HepG2 (cell line): ENCODE data around the gene DYDC2. TPM values are rescaled to one million over a fixed set of nuclear protein-coding genes. Genes with fewer than 3 reads are reported as not detected.
A peak's percentile ranks its signal among the peaks of the same experiment; 100 is the strongest.

ENCODE experiments used
- RAD21 ChIP-seq: fragments of 450-650 bp; formaldehyde crosslinking; IDR thresholded peaks from 2 replicates; pipeline ENCODE4 v1.5.0; 2020; ENCODE audit warnings: mild to moderate bottlenecking
- SETDB1 ChIP-seq: sonication (generic); formaldehyde crosslinking; IDR thresholded peaks from 2 replicates; pipeline ENCODE4 v1.5.1; 2020; ENCODE audit warnings: missing genetic modification reagents, mild to moderate bottlenecking, borderline replicate concordance
- SNAPC2 ChIP-seq: sonication (generic); formaldehyde crosslinking; IDR thresholded peaks from 2 replicates; pipeline ENCODE4 v1.8.1; 2022; ENCODE audit warnings: mild to moderate bottlenecking, missing genetic modification reagents
- SOX13 ChIP-seq, 3 experiments: fragments of 450-650 bp in 1 of 3; sonication (generic) in 1 of 3; formaldehyde crosslinking in 1 of 3; IDR thresholded peaks in 2 of 3; conservative IDR thresholded peaks in 1 of 3; 2 replicates each; pipeline versions ENCODE4 v1.5.0 to v1.6.1; 2016 to 2020; ENCODE audit warnings: antibody characterized with exemption in 1 of 3, mild to moderate bottlenecking in 1 of 3, missing compliant biosample characterization in 1 of 3, missing genetic modification reagents in 1 of 3, moderate library complexity in 1 of 3
- ZFP36 ChIP-seq: fragments of 150-350 bp; IDR thresholded peaks from 2 replicates; pipeline ENCODE4 v1.6.1; 2018; ENCODE audit warnings: borderline replicate concordance, low read length, low read depth; ENCODE audit not compliant: partially characterized antibody
- ZNF224 ChIP-seq: sonication (generic); formaldehyde crosslinking; IDR thresholded peaks from 2 replicates; pipeline ENCODE4 v1.5.0; 2020; ENCODE audit warnings: mild to moderate bottlenecking, missing genetic modification reagents
- ZNF501 ChIP-seq: sonication (generic); formaldehyde crosslinking; IDR thresholded peaks from 2 replicates; pipeline ENCODE4 v1.5.1; 2020; ENCODE audit warnings: mild to moderate bottlenecking, moderate library complexity, missing genetic modification reagents
- ZNF557 ChIP-seq: sonication (generic); formaldehyde crosslinking; IDR thresholded peaks from 2 replicates; pipeline ENCODE4 v1.4.0; 2020; ENCODE audit warnings: missing genetic modification reagents
- polyA plus RNA-seq, 8 experiments: library from polyadenylated mRNA; depleted of rRNA in 3 of 8; stranded (reverse) in 7 of 8; unstranded in 1 of 8; fragments of >200 nt; fragmentation: Illumina TruSeq in 4 of 8; extraction: Trizol in 4 of 8; gene quantifications; 2 replicates each; pipeline versions ENCODE4 v1.2.1 to v1.2.3, GENCODE V29; 2011 to 2016; ENCODE audit warnings: low read depth in 4 of 8, missing spikeins in 1 of 8, mixed read lengths in 1 of 8; ENCODE audit not compliant: insufficient read depth in 1 of 8
- total RNA-seq, 5 experiments: library from RNA; depleted of rRNA; stranded (reverse); fragments of >200 nt; fragmentation: Illumina TruSeq; extraction: Trizol; gene quantifications; 2 replicates each; pipeline ENCODE4 v1.2.3, GENCODE V29; 2016; ENCODE audit warnings: low read depth in 1 of 5
- TF ChIP-seq, protein P1 (sequence below): sonication (generic); formaldehyde crosslinking; IDR thresholded peaks from 2 replicates; pipeline ENCODE4 v1.5.1; 2020; ENCODE audit warnings: mild to moderate bottlenecking, missing genetic modification reagents, borderline replicate concordance
- TF ChIP-seq, protein P2 (sequence below): sonication (generic); formaldehyde crosslinking; IDR thresholded peaks from 2 replicates; pipeline ENCODE4 v1.8.1; 2023; ENCODE audit warnings: mild to moderate bottlenecking, missing genetic modification reagents
- TF ChIP-seq, protein P3 (sequence below): IDR thresholded peaks from 2 replicates; pipeline ENCODE4 v1.6.1; 2016; ENCODE audit warnings: missing compliant biosample characterization, missing genetic modification reagents, borderline replicate concordance
- TF ChIP-seq, protein P4 (sequence below): sonication (generic); formaldehyde crosslinking; IDR thresholded peaks from 2 replicates; pipeline ENCODE4 v1.8.0; 2022; ENCODE audit warnings: mild to moderate bottlenecking, missing genetic modification reagents, moderate library complexity
- TF ChIP-seq, protein P5 (sequence below): sonication (generic); formaldehyde crosslinking; IDR thresholded peaks from 2 replicates; pipeline ENCODE4 v1.4.0; 2020; ENCODE audit warnings: missing genetic modification reagents
- TF ChIP-seq, protein P6 (sequence below): sonication (generic); formaldehyde crosslinking; IDR thresholded peaks from 2 replicates; pipeline ENCODE4 v1.5.0; 2020; ENCODE audit warnings: mild to moderate bottlenecking, missing genetic modification reagents

DYDC2 gene
- total and polyA plus RNA-seq, 2 of the 13 experiments (the other 11 are each of a cell fraction or from before 2014, with no cell fraction given): 0.98 to 2.3 TPM

DNA sequence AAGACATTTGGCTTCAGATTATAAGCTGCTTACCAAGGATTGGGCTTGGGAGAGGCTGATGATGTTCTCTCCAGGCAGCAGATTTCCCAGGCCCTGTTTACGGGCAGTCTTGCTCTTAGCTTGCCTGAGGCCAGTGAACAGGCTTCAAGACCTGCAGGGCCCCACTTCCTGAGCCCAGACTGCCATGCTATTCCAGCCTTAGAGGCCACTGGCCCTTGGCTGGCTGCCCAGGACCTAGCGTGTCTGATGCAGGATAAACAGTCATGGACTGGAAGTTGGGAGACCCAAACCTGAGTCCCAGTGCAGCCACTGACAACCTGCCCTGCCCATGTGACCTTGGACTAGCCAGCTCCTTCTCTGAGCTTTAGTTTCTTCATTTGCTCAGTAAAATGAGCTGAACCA lies 54.7 kb downstream of the DYDC2 start (continued):
- TF ChIP-seq, protein P1, sequence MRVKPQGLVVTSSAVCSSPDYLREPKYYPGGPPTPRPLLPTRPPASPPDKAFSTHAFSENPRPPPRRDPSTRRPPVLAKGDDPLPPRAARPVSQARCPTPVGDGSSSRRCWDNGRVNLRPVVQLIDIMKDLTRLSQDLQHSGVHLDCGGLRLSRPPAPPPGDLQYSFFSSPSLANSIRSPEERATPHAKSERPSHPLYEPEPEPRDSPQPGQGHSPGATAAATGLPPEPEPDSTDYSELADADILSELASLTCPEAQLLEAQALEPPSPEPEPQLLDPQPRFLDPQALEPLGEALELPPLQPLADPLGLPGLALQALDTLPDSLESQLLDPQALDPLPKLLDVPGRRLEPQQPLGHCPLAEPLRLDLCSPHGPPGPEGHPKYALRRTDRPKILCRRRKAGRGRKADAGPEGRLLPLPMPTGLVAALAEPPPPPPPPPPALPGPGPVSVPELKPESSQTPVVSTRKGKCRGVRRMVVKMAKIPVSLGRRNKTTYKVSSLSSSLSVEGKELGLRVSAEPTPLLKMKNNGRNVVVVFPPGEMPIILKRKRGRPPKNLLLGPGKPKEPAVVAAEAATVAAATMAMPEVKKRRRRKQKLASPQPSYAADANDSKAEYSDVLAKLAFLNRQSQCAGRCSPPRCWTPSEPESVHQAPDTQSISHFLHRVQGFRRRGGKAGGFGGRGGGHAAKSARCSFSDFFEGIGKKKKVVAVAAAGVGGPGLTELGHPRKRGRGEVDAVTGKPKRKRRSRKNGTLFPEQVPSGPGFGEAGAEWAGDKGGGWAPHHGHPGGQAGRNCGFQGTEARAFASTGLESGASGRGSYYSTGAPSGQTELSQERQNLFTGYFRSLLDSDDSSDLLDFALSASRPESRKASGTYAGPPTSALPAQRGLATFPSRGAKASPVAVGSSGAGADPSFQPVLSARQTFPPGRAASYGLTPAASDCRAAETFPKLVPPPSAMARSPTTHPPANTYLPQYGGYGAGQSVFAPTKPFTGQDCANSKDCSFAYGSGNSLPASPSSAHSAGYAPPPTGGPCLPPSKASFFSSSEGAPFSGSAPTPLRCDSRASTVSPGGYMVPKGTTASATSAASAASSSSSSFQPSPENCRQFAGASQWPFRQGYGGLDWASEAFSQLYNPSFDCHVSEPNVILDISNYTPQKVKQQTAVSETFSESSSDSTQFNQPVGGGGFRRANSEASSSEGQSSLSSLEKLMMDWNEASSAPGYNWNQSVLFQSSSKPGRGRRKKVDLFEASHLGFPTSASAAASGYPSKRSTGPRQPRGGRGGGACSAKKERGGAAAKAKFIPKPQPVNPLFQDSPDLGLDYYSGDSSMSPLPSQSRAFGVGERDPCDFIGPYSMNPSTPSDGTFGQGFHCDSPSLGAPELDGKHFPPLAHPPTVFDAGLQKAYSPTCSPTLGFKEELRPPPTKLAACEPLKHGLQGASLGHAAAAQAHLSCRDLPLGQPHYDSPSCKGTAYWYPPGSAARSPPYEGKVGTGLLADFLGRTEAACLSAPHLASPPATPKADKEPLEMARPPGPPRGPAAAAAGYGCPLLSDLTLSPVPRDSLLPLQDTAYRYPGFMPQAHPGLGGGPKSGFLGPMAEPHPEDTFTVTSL: no peak
- TF ChIP-seq SOX13 (IDR thresholded peaks at IDR 0.05) (no peak), SOX13 (CRISPR knock-in tag; conservative IDR thresholded peaks at IDR 0.05 in 1 of 2, IDR thresholded peaks at IDR 0.05 in 1 of 2) (peak in 1 of 2 experiments; percentile 21; a peak in 1 of 4 replicates), ZFP36 (no peak), SNAPC2 (CRISPR knock-in tag) (no peak), ZNF224 (no peak), ZNF557 (CRISPR knock-in tag) (no peak), RAD21 (CRISPR knock-in tag) (no peak), ZNF501 (CRISPR knock-in tag) (peak; percentile 29; the same call in 1 of the 2 replicates), SETDB1 (no peak)
- TF ChIP-seq, protein P2, sequence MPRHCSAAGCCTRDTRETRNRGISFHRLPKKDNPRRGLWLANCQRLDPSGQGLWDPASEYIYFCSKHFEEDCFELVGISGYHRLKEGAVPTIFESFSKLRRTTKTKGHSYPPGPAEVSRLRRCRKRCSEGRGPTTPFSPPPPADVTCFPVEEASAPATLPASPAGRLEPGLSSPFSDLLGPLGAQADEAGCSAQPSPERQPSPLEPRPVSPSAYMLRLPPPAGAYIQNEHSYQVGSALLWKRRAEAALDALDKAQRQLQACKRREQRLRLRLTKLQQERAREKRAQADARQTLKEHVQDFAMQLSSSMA: no peak
- TF ChIP-seq, protein P3, sequence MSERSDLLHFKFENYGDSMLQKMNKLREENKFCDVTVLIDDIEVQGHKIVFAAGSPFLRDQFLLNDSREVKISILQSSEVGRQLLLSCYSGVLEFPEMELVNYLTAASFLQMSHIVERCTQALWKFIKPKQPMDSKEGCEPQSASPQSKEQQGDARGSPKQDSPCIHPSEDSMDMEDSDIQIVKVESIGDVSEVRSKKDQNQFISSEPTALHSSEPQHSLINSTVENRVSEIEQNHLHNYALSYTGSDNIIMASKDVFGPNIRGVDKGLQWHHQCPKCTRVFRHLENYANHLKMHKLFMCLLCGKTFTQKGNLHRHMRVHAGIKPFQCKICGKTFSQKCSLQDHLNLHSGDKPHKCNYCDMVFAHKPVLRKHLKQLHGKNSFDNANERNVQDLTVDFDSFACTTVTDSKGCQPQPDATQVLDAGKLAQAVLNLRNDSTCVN (CRISPR knock-in tag): no peak
- TF ChIP-seq, protein P4, sequence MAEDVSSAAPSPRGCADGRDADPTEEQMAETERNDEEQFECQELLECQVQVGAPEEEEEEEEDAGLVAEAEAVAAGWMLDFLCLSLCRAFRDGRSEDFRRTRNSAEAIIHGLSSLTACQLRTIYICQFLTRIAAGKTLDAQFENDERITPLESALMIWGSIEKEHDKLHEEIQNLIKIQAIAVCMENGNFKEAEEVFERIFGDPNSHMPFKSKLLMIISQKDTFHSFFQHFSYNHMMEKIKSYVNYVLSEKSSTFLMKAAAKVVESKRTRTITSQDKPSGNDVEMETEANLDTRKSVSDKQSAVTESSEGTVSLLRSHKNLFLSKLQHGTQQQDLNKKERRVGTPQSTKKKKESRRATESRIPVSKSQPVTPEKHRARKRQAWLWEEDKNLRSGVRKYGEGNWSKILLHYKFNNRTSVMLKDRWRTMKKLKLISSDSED: no peak
- TF ChIP-seq, protein P5, sequence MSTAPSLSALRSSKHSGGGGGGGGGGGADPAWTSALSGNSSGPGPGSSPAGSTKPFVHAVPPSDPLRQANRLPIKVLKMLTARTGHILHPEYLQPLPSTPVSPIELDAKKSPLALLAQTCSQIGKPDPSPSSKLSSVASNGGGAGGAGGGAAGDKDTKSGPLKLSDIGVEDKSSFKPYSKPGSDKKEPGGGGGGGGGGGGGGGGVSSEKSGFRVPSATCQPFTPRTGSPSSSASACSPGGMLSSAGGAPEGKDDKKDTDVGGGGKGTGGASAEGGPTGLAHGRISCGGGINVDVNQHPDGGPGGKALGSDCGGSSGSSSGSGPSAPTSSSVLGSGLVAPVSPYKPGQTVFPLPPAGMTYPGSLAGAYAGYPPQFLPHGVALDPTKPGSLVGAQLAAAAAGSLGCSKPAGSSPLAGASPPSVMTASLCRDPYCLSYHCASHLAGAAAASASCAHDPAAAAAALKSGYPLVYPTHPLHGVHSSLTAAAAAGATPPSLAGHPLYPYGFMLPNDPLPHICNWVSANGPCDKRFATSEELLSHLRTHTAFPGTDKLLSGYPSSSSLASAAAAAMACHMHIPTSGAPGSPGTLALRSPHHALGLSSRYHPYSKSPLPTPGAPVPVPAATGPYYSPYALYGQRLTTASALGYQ: no peak
- TF ChIP-seq, protein P6, sequence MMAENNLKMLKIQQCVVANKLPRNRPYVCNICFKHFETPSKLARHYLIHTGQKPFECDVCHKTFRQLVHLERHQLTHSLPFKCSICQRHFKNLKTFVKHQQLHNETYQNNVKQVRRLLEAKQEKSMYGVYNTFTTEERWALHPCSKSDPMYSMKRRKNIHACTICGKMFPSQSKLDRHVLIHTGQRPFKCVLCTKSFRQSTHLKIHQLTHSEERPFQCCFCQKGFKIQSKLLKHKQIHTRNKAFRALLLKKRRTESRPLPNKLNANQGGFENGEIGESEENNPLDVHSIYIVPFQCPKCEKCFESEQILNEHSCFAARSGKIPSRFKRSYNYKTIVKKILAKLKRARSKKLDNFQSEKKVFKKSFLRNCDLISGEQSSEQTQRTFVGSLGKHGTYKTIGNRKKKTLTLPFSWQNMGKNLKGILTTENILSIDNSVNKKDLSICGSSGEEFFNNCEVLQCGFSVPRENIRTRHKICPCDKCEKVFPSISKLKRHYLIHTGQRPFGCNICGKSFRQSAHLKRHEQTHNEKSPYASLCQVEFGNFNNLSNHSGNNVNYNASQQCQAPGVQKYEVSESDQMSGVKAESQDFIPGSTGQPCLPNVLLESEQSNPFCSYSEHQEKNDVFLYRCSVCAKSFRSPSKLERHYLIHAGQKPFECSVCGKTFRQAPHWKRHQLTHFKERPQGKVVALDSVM: no peak
